B cell (primary cell): Measurements from ENCODE around the gene DRC1.
"Not testable (repeated sequence)": the region's sequence is repeated elsewhere in the genome, so short reads cannot be mapped to it uniquely, and the experiment has no call there.

ENCODE experiments used
- CTCF ChIP-seq: fragments of 200-600 bp; IDR thresholded peaks from one replicate; pipeline ENCODE4 v1.8.0; 2022; ENCODE audit warnings: antibody characterized with exemption, mild to moderate bottlenecking
- EZH2 ChIP-seq: IDR thresholded peaks from 2 replicates; pipeline ENCODE4 v1.6.1; 2012; ENCODE audit warnings: borderline replicate concordance, low read depth, mild to moderate bottlenecking, moderate library complexity, low read length; ENCODE audit not compliant: insufficient read depth, poor library complexity, severe bottlenecking

- TF ChIP-seq CTCF, EZH2: not testable (repeated sequence)
Observed at GRCh38 chr2:26354469-26354868, 47.3 kb upstream of the DRC1 start.
